Gastrocnemius medialis (tissue), 4 donors: Measurements from ENCODE around the gene SUDS3.

Experiments used
- CTCF ChIP-seq, 5 experiments: fragments of 450-650 bp in 3 of 5; fragments of 200-600 bp in 2 of 5; sonication (generic) in 2 of 5; IDR thresholded peaks in 4 of 5; conservative IDR thresholded peaks in 1 of 5; 1 replicate in 4 of 5; 2 replicates in 1 of 5; pipeline ENCODE4 v1.5.1; 2016 to 2019; ENCODE audit warnings: antibody characterized with exemption in 5 of 5, mild to moderate bottlenecking in 3 of 5, moderate library complexity in 3 of 5
- POLR2A ChIP-seq, 2 donors: fragments of 450-650 bp; IDR thresholded peaks; one replicate each; pipeline ENCODE4 v1.6.1; 2017; ENCODE audit warnings: antibody characterized with exemption in 2 of 2, mild to moderate bottlenecking in 2 of 2, moderate library complexity in 2 of 2

- TF ChIP-seq CTCF (IDR thresholded peaks at IDR 0.05 in 4 of 5, conservative IDR thresholded peaks at IDR 0.05 in 1 of 5) (no peak), POLR2A (IDR thresholded peaks at IDR 0.05) (no peak)
These were observed 1.0 kb upstream of the SUDS3 start for GRCh38 chr12:118375348-118375747.
